ENCODE measurements around the gene SESN1.

The SESN1 gene

DNA sequence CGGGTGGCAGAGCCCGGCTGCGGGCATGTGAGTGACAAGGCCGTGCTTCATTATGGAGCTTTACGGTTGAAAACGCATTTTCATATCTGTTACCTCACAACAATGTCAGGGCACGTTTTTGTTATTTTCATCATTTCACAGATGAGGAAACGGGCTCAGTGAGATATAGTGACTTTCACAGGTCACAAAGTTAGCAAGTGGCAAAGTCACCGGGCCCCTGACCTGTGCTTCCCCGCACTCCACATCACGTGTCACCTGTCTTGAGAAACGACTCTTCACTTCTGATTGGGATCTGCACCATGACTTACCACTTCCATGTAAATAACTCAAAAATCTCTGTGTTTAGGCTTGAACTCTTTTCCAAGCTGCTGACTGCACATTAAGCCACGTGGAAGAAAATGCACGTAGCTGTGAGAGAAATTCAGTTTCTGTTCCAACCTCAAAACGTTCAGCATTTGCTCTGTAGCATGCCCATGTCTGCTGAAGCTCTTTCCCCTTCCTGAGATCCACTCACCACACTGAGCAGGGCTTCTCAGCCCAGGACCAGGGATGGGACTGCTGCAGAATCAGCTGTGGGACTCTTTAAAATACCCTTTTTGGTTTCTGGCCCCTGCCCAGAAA lies 139.2 kb downstream of the SESN1 start:
- no peak for DNase-seq

DNA sequence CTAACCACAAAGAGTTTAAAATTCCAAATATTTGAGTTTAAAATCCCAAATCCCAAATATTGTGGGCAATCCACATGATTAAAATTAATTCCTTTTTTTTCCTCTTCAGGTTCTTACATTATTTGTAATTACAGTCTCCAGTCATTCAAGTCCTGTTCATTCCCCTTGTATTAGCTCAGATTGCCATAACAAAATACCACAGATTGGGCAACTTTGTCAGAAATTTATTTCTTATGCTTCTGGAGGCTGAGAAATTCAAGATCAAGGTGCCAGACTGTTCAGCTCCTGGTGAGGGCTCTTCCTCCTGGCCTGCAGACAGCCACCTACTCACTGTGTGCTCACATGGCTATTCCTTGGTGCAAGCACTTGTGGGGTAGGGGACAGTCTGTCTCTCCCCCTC lies 141.0 kb downstream of the SESN1 start:
- no peak for DNase-seq

DNA sequence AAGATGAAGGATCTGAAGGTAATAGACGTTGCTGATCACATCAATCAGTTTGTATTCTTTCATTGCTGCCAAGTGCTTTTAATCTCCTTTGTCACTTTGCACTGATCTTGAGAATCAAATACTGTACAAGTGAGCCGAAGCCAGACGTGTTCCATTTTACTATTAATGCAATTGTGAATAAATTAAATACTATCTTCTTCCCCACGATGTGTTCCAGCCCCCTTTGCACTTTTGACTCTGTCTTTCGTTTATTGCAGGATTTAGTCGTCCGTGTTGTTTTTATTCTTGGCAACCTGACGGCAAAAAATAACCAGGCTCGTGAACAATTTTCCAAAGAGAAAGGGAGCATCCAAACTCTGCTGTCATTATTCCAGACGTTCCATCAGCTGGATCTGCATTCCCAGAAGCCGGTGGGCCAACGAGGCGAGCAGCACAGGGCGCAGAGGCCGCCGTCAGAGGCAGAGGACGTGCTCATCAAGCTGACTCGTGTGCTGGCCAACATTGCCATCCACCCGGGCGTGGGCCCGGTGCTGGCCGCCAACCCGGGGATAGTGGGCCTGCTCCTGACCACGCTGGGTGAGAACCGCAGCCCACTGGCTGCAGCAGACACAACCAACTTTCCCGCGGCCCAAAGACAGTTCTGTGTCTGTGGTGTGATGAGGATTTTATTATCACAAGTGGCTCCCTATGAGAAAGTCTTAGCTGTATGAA lies 141.7 kb downstream of the SESN1 start:
- DNase-seq, result no peak

DNA sequence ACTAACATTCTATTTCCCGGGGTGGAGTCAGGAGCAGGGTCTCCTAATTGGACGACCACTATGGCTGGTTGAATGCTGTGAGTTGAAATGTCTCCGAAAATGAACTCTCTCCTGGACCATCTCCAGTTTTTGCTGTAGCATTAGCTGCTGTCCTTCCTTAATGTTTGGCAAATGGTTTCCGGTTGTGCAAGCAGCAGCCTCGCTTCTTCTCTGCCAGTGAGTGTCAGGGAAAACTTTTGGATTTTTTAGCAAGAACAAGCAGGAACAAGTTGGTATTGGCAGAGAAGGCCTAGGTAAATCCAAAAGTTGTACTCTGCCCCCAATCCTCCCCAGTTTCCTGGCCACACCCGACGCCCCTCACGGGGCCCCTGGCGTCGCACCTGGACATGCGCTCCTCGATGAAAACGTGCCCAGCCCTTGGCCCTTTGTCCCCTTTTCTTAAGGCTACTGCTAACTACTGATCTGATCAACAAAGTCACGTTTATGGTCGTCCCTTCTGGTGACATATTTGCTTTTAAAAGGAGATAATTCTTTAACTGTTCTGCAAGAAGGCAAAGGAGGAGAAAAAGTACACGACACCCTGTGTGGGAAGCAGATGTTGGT lies 143.2 kb downstream of the SESN1 start:
- DNase-seq, result no peak

DNA sequence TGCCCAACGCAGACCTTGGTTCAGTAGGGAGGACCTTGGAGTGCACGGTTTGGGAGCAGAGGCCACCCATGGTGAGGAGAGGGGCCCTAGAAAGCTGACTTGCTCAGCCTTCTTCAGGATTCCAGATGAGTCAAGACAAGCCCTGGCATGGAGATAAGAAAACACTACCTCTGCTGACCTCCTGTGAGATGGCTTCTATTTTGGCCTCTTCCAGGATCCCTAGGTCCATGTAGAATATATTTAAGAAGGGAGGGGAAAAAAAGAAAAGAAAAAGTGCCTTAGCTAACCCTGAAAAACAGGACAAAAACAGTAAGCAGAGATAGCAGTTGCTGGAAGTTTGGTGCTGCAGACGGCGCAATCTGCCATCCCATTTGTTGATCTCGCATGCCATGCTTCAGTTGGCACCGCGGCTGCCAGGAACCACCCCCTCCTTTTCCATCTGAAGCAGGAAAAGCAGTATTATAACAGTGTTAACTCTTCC lies 146.4 kb downstream of the SESN1 start:
- peak; percentile 8 for DNase-seq

DNA sequence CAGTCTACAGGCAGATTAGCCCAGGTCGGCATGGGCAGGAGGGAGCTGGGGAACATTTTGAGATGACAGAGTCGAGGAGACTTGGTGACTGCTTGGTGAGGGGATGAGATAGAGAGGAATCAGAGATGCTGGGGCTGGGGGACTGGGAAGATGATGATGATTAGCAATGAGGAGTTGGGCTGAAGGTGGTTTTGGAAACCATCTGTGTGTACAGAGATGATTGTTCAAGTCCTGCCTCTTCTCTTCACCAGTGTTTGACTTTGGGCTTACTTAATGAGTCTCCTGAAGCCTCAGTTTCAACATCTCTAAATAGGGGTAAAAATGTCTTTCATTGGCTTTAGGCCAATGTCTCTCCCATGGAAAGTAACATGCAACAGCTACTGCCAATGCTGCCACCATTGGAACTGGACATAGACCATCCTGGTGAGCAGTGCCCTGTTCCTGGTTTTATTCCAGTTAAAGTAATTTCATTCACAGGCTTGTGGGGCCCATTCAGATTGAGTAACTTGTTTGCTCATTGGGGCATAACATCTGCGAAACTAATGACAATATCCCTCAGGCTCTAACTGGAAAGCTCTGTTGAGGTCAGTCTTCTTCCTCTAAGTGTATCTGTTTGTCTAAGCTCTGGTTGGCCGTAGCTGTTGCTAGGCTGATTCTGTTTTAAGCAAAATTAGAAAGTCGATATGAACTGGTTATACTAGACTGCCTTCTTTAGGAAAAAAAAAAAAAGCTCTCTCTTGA lies 147.4 kb downstream of the SESN1 start:
- DNase-seq, result no peak

DNA sequence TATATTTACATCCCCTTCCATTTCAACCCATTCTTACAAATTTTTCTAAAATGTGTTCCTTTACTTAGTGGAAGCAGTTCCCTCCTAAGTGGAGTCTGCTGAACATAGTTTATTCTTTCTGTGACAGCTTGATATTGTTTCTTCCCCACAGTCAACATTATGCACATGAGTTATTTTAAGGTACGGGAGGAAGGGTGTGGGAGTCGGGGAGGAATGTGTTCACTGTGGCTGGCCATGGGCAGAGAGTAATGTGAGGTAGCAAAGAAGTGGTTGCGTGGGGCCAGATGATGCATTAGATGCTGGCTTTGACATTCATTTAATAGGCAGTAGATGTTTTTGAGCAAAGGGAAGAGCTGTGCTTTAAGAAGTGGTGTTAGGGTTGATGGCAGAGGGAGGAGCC lies 148.0 kb downstream of the SESN1 start:
- DNase-seq, result no peak

DNA sequence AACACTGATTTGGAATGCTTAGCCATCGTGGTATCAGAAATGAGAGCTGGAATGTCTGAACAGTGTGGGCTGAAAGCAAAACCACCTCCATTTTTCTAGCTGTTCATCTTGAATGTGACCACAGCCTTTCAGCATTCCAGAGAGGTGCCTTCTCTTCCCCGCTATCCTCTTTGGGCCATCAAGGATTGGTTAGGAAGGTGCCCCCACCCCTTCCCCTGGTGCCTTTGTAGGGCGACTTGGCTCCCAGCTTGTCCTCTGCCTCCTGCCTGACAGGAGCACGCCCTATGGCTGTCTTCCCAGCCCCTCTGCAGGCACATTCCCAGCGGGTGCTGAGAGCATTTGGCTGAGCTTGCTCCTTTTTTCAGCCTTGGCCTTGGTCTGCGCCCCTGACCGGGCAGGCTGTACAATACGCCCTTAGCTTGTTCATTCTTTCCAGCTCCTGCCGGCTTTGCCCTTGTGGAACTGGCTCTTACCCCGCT lies 148.9 kb downstream of the SESN1 start:
- no peak for DNase-seq

DNA sequence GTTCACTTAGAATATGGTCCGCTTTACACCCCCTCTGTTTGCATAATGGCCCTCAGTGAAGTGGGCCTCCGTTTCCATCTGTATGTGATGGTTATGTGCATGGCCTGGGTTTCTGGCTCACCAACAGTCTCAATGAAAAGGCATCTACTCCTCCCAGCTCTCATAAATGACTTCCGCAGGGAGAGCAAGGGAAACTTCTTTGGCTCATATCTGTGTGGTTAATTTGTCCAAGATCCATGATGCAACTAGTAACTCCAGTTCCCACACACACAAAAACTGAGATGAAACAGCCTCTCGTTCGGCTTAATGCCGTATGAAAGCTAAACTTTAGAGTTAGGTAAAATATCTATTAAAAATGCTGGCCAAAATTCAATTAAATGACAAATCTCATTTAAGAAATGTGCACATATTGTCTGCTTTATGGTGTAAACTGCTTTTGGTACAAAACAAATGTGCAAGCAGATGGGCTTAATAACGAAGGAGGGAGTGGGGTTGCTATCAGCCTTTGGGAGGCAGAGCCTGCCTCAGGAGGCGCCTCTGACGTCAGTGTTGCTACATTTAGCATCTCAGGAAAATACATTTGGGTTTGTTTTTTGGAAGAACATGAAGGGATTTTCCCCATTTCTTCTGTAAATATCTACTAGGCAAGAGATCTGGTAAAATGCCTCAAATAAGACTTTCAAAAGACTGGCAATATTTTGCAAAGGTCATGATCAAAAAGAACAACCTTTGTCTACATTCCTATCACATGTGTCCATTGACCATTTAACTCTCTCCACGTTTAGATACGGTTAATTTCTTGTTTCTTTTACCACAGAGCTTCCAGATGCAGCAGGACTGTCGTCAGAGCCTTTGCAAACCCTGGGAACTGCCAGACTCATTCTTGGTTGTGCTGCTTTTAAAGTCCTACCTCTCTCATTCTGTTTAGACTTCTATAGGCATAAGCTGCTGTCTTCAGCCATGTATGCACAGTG lies 149.7 kb downstream of the SESN1 start:
- no peak for DNase-seq

DNA sequence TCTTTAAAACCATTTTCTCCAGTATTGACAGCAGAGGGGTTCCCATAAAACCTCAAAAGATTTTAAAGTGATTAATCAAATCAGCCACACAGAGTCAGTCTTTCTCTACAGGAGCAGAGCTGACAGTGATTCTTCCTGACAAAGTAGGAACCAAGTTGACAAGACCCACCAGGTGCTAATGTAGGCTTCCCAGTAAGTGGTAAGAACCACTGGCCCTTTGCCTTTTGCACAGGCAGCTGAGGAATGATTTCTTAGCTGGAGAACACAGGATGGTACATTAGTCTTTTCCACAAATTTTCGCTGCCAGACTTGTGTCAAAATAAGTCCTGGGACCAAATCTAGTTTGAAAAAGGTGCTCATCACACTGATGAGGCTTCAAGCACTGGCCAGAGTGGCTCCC lies 150.6 kb downstream of the SESN1 start:
- no peak for DNase-seq

DNA sequence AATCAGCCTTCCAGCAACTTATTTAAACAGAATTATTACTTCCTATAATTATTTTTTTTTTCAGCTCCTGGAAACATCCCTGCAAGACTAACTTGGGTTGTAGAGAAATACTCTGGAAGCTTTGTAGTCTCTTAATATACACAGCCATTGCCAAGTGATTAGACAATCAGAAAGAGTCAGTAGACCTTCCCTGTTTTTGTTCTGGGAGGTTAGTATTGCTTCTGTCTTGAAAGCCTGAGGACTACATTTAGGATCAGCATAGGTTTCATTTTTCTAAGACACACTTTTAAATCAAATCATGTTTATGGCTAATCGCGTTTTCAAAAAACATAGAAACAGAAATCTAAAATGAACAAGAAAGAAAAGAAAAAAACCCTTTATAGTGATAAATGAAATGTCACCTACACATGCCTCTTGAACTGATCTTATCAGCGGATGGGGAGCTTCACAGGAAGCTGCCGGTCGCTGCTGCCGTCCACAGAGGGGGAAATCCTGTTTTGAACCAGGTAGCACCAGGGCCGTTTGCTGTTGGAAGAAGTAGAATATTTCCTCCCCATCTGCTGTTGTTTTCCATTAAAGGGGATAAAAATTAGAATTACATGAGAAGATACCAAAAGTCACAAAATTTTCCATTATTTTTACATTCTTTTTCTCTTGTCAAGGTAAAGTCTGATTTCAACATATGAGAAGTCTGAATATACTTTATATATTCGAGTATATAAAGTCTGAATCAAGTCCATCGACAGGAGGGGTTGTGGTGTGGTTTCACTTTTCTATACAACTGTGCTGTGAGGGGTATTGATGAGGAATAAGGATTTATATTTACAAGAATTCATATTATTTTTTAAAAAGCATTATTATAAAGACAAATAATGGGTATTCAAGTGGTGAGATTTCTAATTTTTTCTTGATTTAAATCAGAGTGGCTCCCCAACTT lies 151.8 kb downstream of the SESN1 start:
- no peak for DNase-seq

DNA sequence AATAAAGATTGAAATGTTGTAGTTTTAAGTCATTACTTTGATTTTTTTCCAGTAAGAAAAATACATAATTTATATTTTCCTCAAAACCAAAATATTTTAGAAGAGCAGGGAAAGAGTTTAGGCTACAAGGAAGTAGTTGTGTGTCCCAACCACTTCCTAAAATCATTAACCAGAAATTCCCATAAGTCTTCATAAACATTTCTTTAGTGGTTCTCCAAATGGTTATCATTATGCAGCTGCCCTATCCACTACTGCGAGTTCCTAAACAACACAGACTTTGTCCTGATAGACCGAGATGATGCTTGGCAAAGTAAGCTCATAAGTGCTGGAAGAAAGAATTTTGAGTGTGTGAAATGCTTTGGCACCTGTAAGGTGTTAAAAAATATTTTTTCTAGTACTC lies 152.8 kb downstream of the SESN1 start:
- no peak for DNase-seq

DNA sequence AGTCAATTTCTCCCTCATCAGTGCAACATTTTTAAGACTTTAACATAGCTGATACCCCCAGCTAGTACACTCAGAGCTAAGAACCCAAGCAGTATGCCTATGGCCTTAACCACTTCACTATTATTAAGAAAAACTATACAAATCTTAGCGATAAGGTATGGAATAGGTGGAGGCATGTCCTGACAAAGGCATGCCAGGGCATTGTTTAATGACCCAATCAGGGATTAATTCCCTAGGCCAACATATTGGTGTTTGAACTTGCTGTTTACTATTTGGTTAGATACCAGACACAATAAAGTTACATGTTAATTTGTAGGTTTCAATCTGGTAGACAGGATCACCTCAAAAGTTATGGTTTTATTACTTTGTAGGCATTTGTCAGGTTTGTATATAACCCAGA lies 153.4 kb downstream of the SESN1 start:
- no peak for DNase-seq

DNA sequence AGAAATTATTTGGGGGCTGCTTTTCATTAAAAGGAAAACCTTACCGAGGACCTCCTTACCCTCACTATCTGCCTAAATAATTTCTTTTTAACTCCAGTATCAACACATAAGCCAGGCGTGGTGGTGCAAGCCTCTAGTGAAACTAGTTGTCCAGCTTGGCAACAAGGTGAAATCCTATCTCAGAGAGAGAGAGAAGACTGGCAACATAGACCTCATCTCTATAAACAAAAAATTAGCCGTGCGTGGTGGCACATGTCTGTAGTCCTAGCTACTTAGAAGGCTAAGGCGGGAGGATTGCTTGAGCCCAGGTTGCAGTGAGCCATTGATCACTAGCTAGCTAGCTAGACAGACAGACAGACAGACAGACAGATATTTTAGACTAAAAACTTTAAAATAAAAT lies 153.9 kb downstream of the SESN1 start:
- no peak for DNase-seq

DNA sequence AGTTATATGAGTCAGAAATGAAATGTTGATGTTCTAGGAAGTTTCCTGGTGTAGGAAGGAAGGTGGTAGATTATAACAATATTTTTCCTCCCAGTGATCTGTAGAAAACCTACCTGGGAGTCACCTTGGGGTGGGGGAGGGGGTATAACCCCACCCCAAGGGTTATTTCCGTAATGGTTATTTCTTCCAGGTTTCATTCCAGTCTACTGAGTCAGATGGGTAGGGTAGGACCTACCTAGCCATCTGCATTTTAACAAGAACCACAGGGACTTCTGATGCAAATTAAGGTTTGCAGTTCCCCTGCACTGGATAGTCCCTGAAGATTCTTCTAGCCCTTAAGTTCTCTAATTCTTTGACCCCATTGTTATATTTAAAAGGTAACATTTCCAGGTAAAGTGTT lies 157.5 kb downstream of the SESN1 start:
- no peak for DNase-seq
